ENCODE data around the gene XPA. TPM values are rescaled to one million over a fixed set of nuclear protein-coding genes. Genes with fewer than 3 reads are reported as not detected.

The XPA gene
- total and polyA plus RNA-seq, 2 of the 8 experiments (the other 6 are each of a cell fraction or from before 2014, with no cell fraction given): 0.24 to 2.6 TPM

GRCh38 chr9:97711223-97711626 lies 14.1 kb upstream of the XPA start (continued):
- TF ChIP-seq GABPA (IDR thresholded peaks at IDR 0.05; ENCODE audit: borderline replicate concordance, insufficient read depth, low read length): no peak
- TF ChIP-seq ZNF274 (IDR thresholded peaks at IDR 0.05; ENCODE audit: borderline replicate concordance, extremely low read depth, low read length): no peak
- TF ChIP-seq KDM4A (IDR thresholded peaks at IDR 0.05; ENCODE audit: low read depth, low read length, severe bottlenecking): no peak
- peak; percentile 8; a peak in 2 of 4 replicates for TF ChIP-seq RAD21 (IDR thresholded peaks at IDR 0.05 in 1 of 2, conservative IDR thresholded peaks at IDR 0.05 in 1 of 2; ENCODE audit: low read depth in 2 of 2, low read length in 2 of 2)
- TF ChIP-seq SUZ12 (IDR thresholded peaks at IDR 0.05; ENCODE audit: low read length): no peak
